ENCODE results near the gene TOX2. TPM values are rescaled to one million over a fixed set of nuclear protein-coding genes. Genes with fewer than 3 reads are reported as not detected.

TOX2 gene
- total RNA-seq, 4 donors from 2014 or later, result 0.20 to 0.42 TPM; not detected in 2

GRCh38 chr20:44028003-44028730 lies 113.5 kb downstream of the TOX2 start:
- intact Hi-C loops (cut with DNase I; ENCODE audit: low total_unique reads), result no loop called here

GRCh38 chr20:44028868-44029847 lies 114.5 kb downstream of the TOX2 start:
- in situ Hi-C loops (cut with MboI; ENCODE audit: low sequenced_read_pairs in 4 of 4) (no loop called here), intact Hi-C loops (cut with DNase I; ENCODE audit: low total_unique reads) (no loop called here)
- Histone ChIP-seq H3K9me3 (no peaks in the 10 kb centered on the region), H3K4me1 (no peaks in the 10 kb centered on the region), H3K27ac (no peak overlapping the region), H3K4me3 (no peak overlapping the region), H3K27me3 (peaks cover 0 to 1% (median 0%) of the 10 kb centered on the region in 3 donors), H3K36me3 (no peaks in the 10 kb centered on the region)
- DNase-seq (no peak), ATAC-seq (no peak)
- TF ChIP-seq POLR2A (IDR thresholded peaks at IDR 0.05), result no peak
- TF ChIP-seq, protein P1, sequence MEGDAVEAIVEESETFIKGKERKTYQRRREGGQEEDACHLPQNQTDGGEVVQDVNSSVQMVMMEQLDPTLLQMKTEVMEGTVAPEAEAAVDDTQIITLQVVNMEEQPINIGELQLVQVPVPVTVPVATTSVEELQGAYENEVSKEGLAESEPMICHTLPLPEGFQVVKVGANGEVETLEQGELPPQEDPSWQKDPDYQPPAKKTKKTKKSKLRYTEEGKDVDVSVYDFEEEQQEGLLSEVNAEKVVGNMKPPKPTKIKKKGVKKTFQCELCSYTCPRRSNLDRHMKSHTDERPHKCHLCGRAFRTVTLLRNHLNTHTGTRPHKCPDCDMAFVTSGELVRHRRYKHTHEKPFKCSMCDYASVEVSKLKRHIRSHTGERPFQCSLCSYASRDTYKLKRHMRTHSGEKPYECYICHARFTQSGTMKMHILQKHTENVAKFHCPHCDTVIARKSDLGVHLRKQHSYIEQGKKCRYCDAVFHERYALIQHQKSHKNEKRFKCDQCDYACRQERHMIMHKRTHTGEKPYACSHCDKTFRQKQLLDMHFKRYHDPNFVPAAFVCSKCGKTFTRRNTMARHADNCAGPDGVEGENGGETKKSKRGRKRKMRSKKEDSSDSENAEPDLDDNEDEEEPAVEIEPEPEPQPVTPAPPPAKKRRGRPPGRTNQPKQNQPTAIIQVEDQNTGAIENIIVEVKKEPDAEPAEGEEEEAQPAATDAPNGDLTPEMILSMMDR (IDR thresholded peaks at IDR 0.05 in 4 of 5, conservative IDR thresholded peaks at IDR 0.05 in 1 of 5), result no peak

More at GRCh38 chr20:44028003-44028730, 113.5 kb downstream of the TOX2 start:
- Histone ChIP-seq H3K9me3 (no peaks in the 10 kb centered on the region), H3K27ac (no peak overlapping the region), H3K27me3 (no peaks in the 10 kb centered on the region), H3K4me1 (no peaks in the 10 kb centered on the region), H3K36me3 (no peaks in the 10 kb centered on the region), H3K4me3 (no peak overlapping the region)
- ATAC-seq (no peak), DNase-seq (no peak)
- in situ Hi-C loops (cut with MboI; ENCODE audit: low sequenced_read_pairs in 4 of 4), result no loop called here
- TF ChIP-seq, protein P1 (IDR thresholded peaks at IDR 0.05 in 4 of 5, conservative IDR thresholded peaks at IDR 0.05 in 1 of 5), result no peak
- no peak for TF ChIP-seq POLR2A (IDR thresholded peaks at IDR 0.05)

GRCh38 chr20:44029848-44030230 lies 115.2 kb downstream of the TOX2 start:
- in situ Hi-C loops (cut with MboI; ENCODE audit: low sequenced_read_pairs in 4 of 4), result no loop called here
- H3K27ac ChIP-seq, result no peak overlapping the region
- peaks cover 0 to 3% (median 0%) of the 10 kb centered on the region in 3 donors for H3K27me3 ChIP-seq
- H3K36me3 ChIP-seq, result no peaks in the 10 kb centered on the region
- DNase-seq (no peak), ATAC-seq (no peak)
- TF ChIP-seq, protein P1 (IDR thresholded peaks at IDR 0.05 in 4 of 5, conservative IDR thresholded peaks at IDR 0.05 in 1 of 5), result no peak
- TF ChIP-seq POLR2A (IDR thresholded peaks at IDR 0.05), result no peak
- intact Hi-C loops (cut with DNase I; ENCODE audit: low total_unique reads), result no loop called here
- H3K9me3 ChIP-seq, result no peaks in the 10 kb centered on the region
- H3K4me1 ChIP-seq, result no peaks in the 10 kb centered on the region
- no peak overlapping the region for H3K4me3 ChIP-seq

DNA sequence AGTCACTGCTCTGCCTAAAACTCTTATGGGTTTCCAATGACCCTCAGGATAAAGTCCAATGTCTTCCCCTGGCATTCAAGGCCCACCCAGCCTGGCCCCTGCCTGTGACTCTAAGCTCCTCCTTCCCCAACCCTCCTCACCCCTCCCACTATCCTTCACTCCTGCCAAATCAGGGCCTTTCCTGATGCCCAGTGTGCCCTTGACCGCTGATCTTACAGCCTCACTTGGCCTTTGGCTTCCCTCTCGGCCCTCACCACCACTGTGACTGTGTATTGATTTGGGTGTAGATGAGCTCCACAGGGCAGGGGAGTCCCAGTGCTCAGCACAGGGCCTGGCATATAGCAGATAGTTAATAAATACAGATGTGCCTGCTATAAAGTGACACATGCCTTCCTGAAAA lies 115.7 kb downstream of the TOX2 start:
- Histone ChIP-seq H3K4me3 (no peak overlapping the region), H3K27ac (no peak overlapping the region), H3K27me3 (peaks cover 0 to 3% (median 0%) of the 10 kb centered on the region in 3 donors), H3K9me3 (no peaks in the 10 kb centered on the region), H3K36me3 (no peaks in the 10 kb centered on the region), H3K4me1 (no peaks in the 10 kb centered on the region)
- TF ChIP-seq POLR2A (IDR thresholded peaks at IDR 0.05), result no peak
- TF ChIP-seq, protein P1 (IDR thresholded peaks at IDR 0.05 in 4 of 5, conservative IDR thresholded peaks at IDR 0.05 in 1 of 5), result no peak
- DNase-seq (no peak), ATAC-seq (no peak)
- intact Hi-C loops (cut with DNase I; ENCODE audit: low total_unique reads) (no loop called here), in situ Hi-C loops (cut with MboI; ENCODE audit: low sequenced_read_pairs in 4 of 4) (no loop called here)

All from gastrocnemius medialis (tissue), 4 donors.